ENCODE results near the gene TAF1B. TPM values are rescaled to one million over a fixed set of nuclear protein-coding genes. Genes with fewer than 3 reads are reported as not detected.

Gene TAF1B
- total RNA-seq, 1 donor from 2014 or later: 14.4 TPM

DNA sequence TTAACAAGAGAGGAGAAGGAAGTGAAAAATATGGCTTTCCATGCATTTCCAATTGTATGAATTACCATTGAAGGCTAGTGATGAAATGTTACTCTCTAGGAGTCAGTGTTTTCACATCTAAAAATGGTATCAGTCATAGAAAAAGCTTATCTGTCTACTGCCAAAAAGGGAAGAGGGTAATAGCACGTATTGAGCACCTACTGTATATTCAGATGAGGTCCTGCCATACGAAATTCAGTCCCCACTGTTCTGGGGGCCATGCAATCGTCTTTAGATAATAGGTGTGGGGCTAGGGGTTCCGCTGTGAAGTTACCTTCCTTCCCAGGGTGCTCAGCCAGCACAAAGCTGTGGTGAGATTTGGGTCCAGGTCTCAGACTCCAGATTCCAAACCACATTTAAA, 94.0 kb downstream of the TAF1B start:
- DNase-seq (ENCODE audit: extremely low read depth, low read depth, low spot score): no peak

DNA sequence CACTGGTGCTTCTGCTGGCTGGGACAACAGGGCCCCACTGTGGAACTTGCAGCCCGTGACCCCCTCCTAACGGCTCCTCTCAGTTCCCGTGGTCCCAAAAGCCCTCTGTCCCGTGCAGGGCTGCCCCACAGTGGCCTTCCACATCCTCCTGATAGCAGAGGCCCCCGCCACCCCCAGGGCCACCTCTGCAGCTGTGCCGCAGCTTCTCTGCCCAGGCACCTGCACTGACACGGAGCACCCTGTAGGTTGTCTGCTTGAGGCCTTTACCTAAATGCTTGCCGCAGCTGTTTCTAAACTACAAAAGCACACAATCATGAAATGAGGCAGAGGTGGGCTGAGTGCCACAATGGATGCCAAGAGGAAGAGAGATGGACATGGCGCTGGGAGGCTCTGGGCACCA, 94.7 kb downstream of the TAF1B start:
- DNase-seq (ENCODE audit: extremely low read depth, low read depth, low spot score): no peak

DNA sequence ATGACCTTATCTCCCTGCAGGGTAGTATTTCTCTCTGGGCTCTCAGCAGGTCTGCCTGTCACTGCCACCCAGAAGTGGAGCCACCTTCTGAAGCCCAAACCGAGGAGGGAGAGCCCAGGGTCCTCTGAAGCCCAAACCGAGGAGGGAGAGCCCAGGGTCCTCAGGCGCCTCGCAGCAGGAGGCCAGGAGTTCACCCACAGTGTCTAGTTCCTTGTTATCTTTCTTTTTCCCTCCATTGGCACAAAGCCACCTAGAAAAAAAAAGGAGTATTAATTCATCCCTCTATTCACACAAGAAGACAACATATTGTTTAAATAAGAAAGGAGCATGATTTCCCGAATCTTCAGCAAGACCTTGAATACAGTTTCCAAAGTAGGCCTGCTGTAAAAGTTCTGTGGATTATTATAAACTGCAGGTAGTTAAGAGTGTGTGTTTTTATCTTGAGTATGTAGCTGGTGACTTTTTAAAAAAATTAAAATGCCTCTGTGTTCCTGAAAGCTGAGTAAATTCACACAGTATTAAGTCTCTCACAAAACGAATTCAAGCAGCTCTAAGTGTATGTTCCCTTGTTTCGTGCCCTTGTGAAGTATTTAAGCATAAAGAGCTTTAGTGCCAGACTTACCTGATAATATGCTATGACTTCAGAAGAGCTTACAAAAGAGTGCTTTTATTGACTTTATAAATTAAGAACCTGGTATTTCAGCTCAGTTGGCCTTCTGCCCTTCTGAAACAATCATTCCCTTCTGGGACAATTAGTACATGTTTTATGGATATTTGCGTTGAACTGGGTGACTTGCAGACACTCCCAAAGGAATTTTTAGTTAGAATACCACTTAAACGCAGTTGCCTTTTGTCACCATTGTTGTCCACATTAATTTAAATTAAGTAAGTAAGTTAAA, 96.6 kb downstream of the TAF1B start:
- no peak for DNase-seq (ENCODE audit: extremely low read depth, low read depth, low spot score)

DNA sequence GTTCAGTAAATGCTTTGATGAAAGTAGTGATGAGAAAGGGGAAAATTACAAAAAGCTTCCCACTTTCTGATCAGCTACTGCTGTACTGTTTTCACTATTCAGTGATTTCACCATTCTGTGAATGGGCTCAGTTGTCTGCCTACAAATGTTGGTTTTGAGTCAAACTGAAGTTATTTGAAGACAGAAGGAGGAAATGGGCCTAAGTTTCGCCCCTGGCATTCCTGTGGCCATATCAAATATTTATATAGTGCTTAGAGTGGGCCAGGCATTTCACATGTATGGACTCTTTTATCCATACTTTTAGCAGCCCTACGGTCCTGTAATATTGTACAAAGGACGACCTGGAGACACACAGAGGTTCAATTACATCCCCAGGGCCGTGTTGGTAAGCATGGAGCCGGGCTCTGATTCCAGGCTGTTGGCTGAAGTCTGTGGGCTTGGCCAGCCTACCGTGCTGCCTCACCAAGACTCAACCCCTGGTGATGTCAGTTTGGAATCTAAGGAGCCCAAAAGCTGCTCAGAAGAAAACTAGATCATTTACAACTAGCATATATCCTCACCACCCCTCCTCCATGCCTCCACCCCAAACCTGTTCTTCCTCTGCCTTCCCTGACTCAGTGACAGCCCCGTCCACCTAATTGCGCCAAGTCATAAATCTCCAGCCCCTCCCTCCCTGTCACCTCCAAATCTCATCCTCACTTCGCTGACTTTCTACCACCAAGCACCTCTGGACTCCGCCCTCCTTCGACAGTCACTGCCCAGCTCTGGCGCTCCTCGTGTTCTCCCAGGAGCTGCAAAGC, 98.1 kb downstream of the TAF1B start:
- DNase-seq (ENCODE audit: extremely low read depth, low read depth, low spot score): no peak

DNA sequence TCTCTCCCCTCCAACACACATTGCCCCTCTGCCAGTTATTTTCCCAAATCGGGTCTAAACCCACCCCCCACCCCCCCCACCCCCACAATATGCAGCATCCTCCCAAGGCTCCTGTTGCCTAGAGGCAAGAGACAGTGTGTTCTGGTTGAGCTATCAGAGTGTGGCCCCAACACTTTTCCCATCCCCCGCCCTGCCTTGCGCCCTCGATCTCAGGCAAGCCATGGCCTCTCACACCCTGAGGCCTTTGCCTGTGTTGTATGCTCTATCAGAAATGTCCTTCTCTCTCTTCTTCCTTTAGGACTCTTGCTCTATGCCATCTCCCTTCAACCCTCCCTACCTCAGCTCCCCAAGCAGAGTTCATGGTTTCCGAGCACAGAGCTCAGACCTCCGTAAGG, 98.7 kb downstream of the TAF1B start:
- DNase-seq (ENCODE audit: extremely low read depth, low read depth, low spot score): no peak

DNA sequence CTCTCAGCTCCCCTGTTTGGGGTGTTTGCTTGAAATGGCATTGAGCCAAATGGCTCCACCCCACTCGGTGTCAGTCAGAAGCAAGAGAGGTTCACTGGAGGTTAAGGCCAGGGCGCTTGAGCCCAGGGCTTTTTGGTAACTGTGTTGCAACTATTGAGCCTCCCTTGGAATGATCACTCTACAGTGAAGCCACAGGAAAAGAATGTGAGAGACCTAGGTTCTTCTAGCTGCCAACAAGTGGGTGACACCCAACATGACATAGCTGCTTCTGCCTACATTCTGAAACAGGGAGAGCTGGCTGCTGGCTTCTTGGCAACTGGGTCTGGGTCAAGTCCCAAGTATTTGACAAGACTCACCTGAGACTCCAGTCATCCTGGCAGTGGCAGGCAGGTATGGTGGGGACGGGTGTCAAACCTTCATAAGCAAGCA, 101.1 kb downstream of the TAF1B start:
- no peak for DNase-seq (ENCODE audit: extremely low read depth, low read depth, low spot score)

DNA sequence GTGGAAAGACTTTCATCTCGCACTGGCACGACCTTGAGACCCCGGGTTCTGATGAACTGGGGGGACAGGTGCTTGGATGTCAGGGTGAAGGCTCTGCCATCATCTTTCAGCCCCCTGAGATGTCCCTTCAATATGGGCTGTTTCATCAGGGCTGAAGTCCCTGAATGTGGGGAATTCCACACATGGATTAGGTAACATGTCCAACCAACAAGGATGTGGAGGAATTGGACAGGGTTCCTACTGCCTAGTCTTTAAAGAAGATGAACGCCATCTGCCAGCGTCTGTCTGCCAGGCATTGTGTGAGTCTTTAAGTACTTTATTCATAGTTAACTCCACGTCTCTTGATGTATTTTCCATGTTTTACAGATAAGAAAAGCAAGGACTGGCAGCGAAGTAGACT, 102.3 kb downstream of the TAF1B start:
- DNase-seq (ENCODE audit: extremely low read depth, low read depth, low spot score): no peak

DNA sequence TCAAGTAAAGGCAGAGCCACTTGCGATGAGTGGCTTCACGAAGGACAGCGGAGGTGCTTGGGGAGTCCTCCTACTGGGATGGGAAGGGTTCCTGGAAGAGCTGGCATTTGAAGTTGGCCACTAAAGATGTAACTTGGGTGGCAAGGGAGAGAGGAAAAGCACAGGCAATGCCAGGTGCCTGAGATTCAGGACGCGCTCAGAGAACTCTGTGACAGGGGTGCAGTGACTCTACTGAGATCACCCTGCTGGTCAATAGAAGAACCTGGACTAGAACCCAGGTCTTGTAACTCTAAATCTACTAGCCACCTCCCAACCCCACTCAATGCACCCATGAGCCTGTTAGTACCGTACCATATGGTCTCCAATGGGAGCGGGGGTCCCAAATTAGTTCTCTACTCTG, 102.8 kb downstream of the TAF1B start:
- DNase-seq (ENCODE audit: extremely low read depth, low read depth, low spot score): no peak

DNA sequence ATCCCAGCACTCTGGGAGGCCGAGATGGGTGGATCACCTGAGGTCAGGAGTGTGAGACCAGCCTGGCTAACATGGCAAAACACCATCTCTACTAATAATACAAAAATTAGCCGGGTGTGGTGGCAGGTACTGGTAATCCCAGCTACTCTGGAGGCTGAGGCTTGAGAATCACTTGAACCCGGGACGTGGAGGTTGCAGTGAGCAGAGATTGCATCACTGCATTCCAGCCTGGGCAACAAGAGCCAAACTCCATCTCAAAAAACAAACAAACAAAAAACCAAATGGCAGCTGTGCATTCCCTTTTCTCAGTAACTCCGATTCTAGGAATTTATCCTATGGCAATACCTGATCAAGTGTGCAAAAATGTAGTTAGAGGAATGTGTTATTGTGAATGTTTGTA, 103.5 kb downstream of the TAF1B start:
- DNase-seq (ENCODE audit: extremely low read depth, low read depth, low spot score): no peak

DNA sequence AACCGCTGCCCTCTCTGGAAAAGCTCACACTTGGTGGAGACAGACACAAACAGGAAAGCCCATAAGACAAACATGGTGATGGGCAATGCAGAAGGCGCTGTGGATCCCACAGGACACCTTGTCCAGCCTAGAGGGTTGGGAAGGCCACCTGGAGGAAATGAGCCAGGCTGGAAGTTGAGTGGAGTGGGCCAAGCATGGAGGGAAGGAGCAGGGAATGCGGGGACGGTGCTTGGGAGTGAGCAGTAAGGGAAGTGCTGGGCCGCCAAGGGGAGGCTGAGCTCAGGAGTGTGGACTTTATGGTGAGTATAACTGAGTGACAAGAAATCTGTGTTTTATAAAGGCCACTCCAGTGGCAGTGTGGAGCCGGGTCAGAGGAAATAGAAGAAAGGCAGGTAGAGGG, 105.4 kb downstream of the TAF1B start:
- no peak for DNase-seq (ENCODE audit: extremely low read depth, low read depth, low spot score)

DNA sequence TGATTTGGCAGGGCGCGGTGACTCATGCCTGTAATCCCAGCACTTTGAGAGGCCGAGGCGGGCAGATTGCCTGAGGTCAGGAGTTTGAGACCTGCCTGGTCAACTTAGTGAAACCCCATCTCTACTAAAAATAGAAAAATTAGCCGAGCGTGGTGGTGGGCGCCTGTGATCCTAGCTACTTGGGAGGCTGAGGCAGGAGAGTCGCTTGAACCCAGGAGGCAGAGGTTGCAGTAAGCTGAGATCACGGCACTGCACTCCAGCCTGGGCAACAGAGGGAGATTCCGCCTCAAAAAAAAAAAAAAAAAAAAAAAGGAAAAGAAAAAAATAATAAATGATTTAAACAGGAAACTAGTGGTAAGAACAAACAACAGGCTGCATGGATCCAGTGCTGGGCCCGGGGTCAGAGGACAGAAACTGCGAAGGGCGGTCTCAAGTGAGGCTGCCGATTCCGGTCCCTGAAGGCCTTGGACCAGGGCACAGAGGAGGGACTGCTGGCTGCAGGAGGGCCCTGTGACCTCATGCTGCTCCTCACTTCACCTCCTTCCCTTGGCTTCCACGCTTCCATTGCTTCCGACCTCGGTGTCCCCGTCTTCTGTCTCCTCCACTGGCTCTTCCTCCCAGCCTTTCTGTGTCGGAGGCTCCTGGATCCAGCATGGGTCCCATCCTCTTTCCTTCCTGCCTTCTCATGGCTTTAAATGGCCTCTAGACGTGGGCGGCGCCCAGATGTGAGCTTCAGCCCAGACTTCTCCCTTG, 106.1 kb downstream of the TAF1B start:
- DNase-seq (ENCODE audit: extremely low read depth, low read depth, low spot score): no peak

DNA sequence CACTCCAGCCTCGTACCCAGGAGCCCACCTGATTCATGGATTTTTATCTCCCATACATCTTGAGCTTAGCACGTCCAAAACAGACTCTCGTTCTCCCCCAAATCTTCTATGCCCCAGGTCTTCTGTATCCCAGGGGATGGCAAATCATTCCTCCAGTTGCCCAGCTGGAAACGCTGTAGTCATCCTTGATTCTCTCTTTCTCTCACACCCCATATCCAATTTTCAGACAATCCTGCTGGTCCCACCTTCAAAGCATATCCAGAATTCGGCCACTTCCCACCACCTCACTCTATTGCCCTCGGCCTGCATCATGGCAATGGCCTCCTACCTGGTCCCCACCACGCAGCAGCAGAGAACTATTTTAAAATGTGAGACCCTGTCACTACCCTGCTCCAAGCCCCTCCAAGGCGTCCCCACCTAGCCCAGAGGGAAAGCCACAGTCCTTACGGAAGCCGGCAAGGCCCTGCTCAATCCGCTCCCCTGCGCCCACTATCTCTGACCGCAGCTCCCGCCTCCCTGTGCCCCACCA, 106.8 kb downstream of the TAF1B start:
- DNase-seq (ENCODE audit: extremely low read depth, low read depth, low spot score): no peak

DNA sequence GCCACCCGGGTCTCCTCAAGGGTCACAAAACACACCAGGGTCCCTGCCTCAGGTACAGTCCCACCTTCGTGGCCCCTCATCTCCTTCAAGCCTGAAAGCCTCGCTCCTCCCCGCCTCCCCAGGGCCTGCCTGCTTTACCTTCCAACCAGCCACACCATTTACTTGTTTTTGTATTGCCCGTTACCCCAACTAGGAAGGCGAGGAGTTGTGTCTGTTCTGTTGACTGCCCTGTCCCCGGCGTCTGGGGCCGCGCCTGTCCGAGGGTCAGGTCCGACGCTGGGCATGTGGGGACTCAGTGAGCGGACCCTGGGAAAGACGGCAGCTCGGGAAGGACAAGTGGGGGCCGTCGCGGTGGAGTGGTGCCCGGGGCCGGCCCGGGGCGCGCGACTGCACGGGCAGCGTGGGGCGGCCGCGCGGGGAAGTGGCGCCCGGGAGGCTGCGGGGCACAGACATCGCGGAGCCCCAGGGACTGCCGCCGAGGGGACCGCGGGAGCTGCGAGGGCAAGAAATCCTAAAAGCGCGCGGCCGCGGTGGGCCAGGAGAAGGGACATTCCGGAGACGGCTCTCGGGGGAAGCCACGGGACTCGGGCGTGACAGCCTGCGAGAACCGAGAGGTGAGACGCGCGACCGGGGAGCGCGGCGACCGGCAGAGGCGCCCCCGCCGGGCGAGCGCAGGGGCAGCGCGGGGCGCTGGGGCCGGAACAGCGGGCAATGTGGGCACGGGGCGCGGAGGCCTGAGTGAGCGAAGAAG, 107.4 kb downstream of the TAF1B start:
- no peak for DNase-seq (ENCODE audit: extremely low read depth, low read depth, low spot score)

DNA sequence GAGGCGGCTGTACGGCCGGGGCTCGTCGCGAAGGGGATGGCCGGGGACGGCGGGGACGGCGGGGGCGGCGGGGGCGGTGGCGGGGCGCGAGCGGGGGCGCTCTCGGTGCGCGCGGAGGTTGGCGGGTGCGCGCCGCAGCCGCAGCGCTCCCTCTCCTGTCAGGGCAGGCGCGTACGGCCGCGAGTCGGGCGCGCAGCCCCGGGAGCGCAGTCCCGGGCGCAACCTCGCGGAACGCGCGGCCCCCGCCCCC, 107.9 kb downstream of the TAF1B start:
- no peak for DNase-seq (ENCODE audit: extremely low read depth, low read depth, low spot score)

DNA sequence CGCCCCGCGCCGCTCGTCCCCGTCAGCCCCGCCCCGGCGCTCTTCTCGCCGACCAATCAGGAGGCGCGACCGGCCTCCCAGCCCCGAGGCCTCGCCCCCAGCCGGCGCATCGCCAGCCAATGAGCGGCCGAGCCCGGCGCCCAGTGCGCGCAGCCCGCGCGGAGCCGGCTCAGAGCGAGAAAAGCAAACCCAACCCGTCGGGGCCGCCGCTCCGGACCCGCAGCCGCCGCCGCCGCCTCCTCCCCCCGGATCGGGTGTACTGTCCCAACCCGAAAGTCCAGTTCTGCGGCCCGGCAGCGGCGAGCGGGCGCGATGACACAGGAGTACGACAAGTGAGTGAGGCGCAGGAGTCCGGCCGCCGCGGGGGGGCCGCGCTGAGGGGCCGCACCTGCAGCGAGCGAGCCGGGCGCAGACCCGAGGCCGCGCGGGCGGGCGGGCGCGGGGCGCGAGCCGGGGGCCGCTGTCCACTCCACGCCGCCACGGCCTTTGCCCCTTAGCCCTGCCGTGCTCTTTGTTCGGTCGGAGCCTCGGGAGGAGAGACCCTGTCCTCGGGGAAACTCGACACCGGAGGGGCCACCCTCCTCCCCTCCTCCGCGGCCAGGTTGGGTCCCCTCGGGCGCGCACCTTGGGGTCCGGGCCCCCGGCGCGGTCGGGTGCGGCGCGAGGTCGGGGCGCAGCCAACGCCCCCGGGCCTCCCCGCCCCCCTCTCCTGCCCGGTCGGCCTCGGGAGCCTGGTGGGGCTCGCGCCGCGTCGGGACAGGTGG, 108.4 kb downstream of the TAF1B start, which contains the start of gene GRHL1:
TSS of gene GRHL1 (plus strand) at position 172 of the 764 bp plus-strand sequence. CDS start at position 313, 141 bp downstream.
- DNase-seq (ENCODE audit: extremely low read depth, low read depth, low spot score): peak; percentile 5

DNA sequence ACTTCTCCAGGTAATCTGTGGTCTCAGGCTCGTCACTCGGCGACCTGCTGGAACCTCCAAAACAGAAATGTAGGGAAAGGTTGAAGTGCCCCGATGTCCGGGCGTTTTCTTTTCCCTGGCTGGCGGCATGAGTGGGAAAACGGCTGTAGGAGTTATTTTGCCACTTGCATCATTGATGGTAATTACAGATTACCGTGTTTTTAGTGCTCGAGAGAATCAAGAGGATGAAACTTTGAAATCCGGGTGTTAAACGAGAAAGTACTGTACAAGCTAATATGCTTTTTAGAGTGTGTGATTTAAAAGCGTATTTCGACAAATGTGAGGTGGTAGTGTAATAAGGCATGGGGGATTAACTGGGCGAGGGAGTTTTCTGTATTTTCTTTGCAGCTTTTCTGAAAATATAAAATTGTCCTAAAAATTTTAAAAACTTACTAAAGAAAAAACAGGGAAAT, 109.0 kb downstream of the TAF1B start:
- no peak for DNase-seq (ENCODE audit: extremely low read depth, low read depth, low spot score)

DNA sequence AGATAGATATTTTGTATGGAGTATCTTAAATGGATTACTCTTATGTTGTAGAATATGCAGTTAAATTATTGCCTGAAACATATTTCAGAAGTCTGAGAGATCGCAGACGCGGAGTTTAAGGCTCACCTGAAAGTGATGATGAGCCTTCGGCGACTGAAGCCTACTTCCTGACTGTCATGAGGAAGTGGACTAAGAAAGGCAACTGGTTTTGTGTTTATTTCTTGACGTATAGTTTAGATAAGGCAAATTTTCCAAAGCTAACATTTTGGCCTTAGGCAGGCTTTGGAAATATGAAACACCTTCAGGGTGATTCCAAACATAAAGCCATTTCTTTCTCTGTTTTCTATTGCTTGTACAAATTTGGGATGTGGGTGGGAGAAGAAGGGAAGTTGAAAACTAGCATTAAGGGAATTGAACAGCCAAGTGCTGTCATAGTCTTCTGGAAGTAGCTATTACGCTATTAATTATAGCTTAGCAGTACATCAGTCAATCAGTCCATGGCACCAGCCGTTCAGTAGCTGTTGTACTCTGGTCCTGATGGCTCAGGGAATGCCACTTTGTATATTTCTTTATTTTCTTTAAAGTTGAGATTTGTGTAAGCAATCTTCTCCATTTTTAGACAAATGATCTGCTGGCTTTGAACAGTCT, 109.7 kb downstream of the TAF1B start:
- DNase-seq (ENCODE audit: extremely low read depth, low read depth, low spot score): no peak

DNA sequence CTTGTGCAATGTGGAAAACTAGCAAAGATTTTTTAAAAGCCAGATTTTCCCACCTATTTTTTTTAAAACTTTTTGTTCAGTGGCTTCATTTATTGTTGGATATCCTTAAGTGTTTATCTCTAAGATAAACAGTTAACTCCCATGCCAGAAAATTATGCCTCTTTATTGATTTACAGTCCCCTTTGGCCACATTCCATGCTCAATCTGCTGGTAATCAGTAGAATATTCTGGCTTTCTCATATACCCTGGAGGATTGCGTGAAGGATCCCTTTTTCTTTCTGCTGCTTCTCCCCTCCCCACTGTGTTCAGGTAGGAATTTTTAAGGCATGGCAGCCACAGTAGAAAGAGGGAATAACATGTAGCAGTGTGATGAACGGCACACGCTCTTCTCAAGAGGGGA, 110.9 kb downstream of the TAF1B start:
- DNase-seq (ENCODE audit: extremely low read depth, low read depth, low spot score): no peak

DNA sequence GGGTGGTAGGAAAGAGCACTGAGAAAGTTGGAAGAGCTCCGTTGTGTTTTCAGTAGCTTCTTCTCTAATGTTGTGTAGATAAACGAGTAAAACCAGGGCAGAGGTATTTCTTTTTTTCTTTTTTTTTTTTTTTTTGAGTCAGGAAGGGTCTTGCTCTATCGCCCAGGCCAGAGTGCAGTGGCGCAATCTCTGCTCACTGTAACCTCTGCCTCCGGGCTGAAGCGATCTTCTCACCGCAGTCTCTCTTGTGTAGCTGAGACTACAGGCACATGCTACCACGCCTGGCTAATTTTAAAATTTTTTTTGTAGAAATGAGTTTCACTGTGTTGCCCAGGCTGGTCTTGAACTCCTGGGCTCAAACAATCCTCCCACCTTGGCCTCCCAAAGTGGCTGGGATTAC, 114.8 kb downstream of the TAF1B start:
- no peak for DNase-seq (ENCODE audit: extremely low read depth, low read depth, low spot score)
